ENCODE measurements around the gene GPR107. TPM values are rescaled to one million over a fixed set of nuclear protein-coding genes. Genes with fewer than 3 reads are reported as not detected.
A peak's percentile ranks its signal among the peaks of the same experiment; 100 is the strongest.

Gene GPR107
- total and polyA plus RNA-seq, 3 experiments from 2014 or later = 4.2 to 21.4 (median 21.3) TPM

DNA sequence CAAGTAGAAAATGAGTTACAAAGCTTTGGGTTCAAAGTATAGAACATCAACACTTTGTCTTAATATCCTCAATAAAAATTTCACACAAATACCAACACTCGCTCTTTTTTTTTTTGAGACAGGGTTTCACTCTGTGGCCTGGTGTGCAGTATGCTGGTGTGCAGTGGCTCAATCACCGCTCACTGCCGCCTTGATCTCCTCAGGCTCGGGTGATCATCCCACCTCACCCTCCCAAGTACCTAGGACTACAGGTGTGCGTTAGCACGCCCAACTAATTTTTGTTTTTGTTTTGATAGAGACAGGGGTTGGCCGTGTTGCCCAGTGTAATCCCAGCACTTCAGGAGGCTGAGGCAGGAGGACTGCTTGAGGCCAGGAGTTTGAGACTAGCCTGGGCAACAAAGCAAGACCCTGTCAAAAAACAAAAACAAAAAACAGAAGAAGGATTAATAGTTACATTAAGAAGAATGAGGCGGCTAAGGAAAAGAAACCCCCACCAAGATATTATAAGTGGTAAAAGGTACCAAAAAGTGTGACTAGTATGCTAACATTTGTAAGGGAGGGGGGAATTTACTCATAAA, 31.1 kb upstream of the GPR107 start:
- H3K4me3 Mint-ChIP-seq = peak overlapping the region; percentile 7 to 83 (median 54)
- H3K4me3 ChIP-seq (ENCODE audit: low read length) = no peak overlapping the region
- CTCF ChIA-PET = interaction anchor here (1.2 kb wide), 1 partner anchor 22 kb away, joined by 3 read pairs; no protein-coding TSS in a partner anchor
- H3K27ac ChIP-seq (ENCODE audit: low read depth, low read length) = no peak overlapping the region
- H3K36me3 ChIP-seq (ENCODE audit: insufficient read depth, low read length) = no peaks in the 10 kb centered on the region
- H3K9me3 ChIP-seq (ENCODE audit: low read length) = no peaks in the 10 kb centered on the region
- peaks cover 2 to 46% (median 4%) of the 10 kb centered on the region in 3 donors for H3K36me3 Mint-ChIP-seq
- peak in 1 of 5 donors; percentile 41 for DNase-seq
- H3K27ac Mint-ChIP-seq = peak overlapping the region; percentile 62 to 96 (median 88)
- peaks cover 0 to 1% of the 10 kb centered on the region in 2 donors for H3K27me3 Mint-ChIP-seq
- H3K4me1 Mint-ChIP-seq = peaks cover 83 to 95% (median 93%) of the 10 kb centered on the region in 3 donors
- no peaks in the 10 kb centered on the region for H3K27me3 ChIP-seq (ENCODE audit: insufficient read depth, low read length, poor library complexity, severe bottlenecking)
- POLR2A ChIA-PET = interaction anchor here (0.8 kb wide), 1 partner anchor 16 kb away, joined by 6 read pairs; no protein-coding TSS in a partner anchor
- H3K9me3 Mint-ChIP-seq = no peaks in the 10 kb centered on the region
- H3K4me1 ChIP-seq (ENCODE audit: insufficient read depth, low read length) = peaks cover 59% of the 10 kb centered on the region

- Mint-ChIP-seq H3K27me3 (peaks cover 0 to 1% of the 10 kb centered on the region in 2 donors), H3K4me3 (peak overlapping the region; percentile 21 to 66 (median 55)), H3K27ac (peak overlapping the region; percentile 62 to 96 (median 88)), H3K36me3 (peaks cover 6 to 49% (median 7%) of the 10 kb centered on the region in 3 donors), H3K4me1 (peaks cover 86 to 97% (median 95%) of the 10 kb centered on the region in 3 donors), H3K9me3 (no peaks in the 10 kb centered on the region)
- H3K9me3 ChIP-seq (ENCODE audit: low read length) = no peaks in the 10 kb centered on the region
- no peaks in the 10 kb centered on the region for H3K27me3 ChIP-seq (ENCODE audit: insufficient read depth, low read length, poor library complexity, severe bottlenecking)
- H3K27ac ChIP-seq (ENCODE audit: low read depth, low read length) = no peak overlapping the region
- peaks cover 65% of the 10 kb centered on the region for H3K4me1 ChIP-seq (ENCODE audit: insufficient read depth, low read length)
- ChIA-PET CTCF (interaction anchor here (1.2 kb wide), 1 partner anchor 23 kb away, joined by 3 read pairs; no protein-coding TSS in a partner anchor), POLR2A (interaction anchor here (0.8 kb wide), 1 partner anchor 16 kb away, joined by 6 read pairs; no protein-coding TSS in a partner anchor)
- no peaks in the 10 kb centered on the region for H3K36me3 ChIP-seq (ENCODE audit: insufficient read depth, low read length)
- DNase-seq = no peak
- H3K4me3 ChIP-seq (ENCODE audit: low read length) = no peak overlapping the region
Measured at GRCh38 chr9:130023144-130023787, 30.4 kb upstream of the GPR107 start.

GRCh38 chr9:130023994-130024596, 29.6 kb upstream of the GPR107 start:
- Mint-ChIP-seq H3K27me3 (peaks cover 0 to 1% of the 10 kb centered on the region in 2 donors), H3K27ac (peak overlapping the region; percentile 41 to 95 (median 82)), H3K9me3 (no peaks in the 10 kb centered on the region), H3K4me3 (peak overlapping the region in 6 of 7 donors; percentile 23 to 66 (median 54)), H3K36me3 (peaks cover 5 to 55% (median 7%) of the 10 kb centered on the region in 3 donors), H3K4me1 (peaks cover 92 to 99% (median 98%) of the 10 kb centered on the region in 3 donors)
- no peaks in the 10 kb centered on the region for H3K27me3 ChIP-seq (ENCODE audit: insufficient read depth, low read length, poor library complexity, severe bottlenecking)
- H3K27ac ChIP-seq (ENCODE audit: low read depth, low read length) = no peak overlapping the region
- H3K4me1 ChIP-seq (ENCODE audit: insufficient read depth, low read length) = peaks cover 74% of the 10 kb centered on the region
- CTCF ChIA-PET = no interaction called here
- POLR2A ChIA-PET = no interaction called here
- no peak for DNase-seq
- no peaks in the 10 kb centered on the region for H3K36me3 ChIP-seq (ENCODE audit: insufficient read depth, low read length)
- no peaks in the 10 kb centered on the region for H3K9me3 ChIP-seq (ENCODE audit: low read length)
- no peak overlapping the region for H3K4me3 ChIP-seq (ENCODE audit: low read length)

DNA sequence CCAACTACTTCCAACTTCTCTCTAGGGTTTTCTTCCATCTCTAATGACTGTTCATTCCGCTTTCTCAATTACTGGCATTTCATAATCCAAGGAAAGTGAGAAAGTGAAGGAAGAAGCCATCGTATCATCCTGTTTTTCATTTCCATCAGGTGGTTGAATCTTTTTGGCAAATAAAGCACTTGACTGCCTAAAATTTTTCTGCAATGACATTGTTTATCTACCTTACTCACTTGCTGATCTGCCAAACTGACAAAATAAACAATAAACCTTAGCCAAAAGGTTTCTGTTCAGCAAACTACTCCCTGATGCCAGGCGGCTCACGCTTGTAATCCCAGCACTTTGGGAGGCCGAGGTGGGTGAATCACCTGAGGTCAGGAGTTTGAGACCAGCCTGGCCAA, 29.1 kb upstream of the GPR107 start:
- Histone ChIP-seq H3K4me1 (ENCODE audit: insufficient read depth, low read length) (peaks cover 79% of the 10 kb centered on the region), H3K9me3 (ENCODE audit: low read length) (no peaks in the 10 kb centered on the region), H3K27me3 (ENCODE audit: insufficient read depth, low read length, poor library complexity, severe bottlenecking) (no peaks in the 10 kb centered on the region), H3K4me3 (ENCODE audit: low read length) (no peak overlapping the region), H3K27ac (ENCODE audit: low read depth, low read length) (no peak overlapping the region), H3K36me3 (ENCODE audit: insufficient read depth, low read length) (no peaks in the 10 kb centered on the region)
- Mint-ChIP-seq H3K4me3 (peak overlapping the region in 3 of 7 donors; percentile 6 to 29 (median 23)), H3K27ac (peak overlapping the region in 7 of 8 donors; percentile 17 to 95 (median 66)), H3K9me3 (no peaks in the 10 kb centered on the region), H3K27me3 (peaks cover 0 to 1% of the 10 kb centered on the region in 2 donors), H3K4me1 (peaks cover 93 to 99% (median 98%) of the 10 kb centered on the region in 3 donors), H3K36me3 (peaks cover 4 to 53% (median 7%) of the 10 kb centered on the region in 3 donors)
- ChIA-PET POLR2A (no interaction called here), CTCF (interaction anchor here (0.6 kb wide), 1 partner anchor 43 kb away, joined by 3 read pairs; no protein-coding TSS in a partner anchor)
- no peak for DNase-seq

- ChIA-PET POLR2A (no interaction called here), CTCF (interaction anchor here (1.1 to 1.2 kb wide), 3 partner anchors 12 to 141 kb away, joined by 3 to 4 read pairs (median 4); no protein-coding TSS in a partner anchor)
- Mint-ChIP-seq H3K4me1 (peaks cover 92 to 99% (median 98%) of the 10 kb centered on the region in 3 donors), H3K36me3 (peaks cover 4 to 40% (median 7%) of the 10 kb centered on the region in 3 donors), H3K27me3 (peaks cover 0 to 1% of the 10 kb centered on the region in 2 donors), H3K4me3 (peak overlapping the region in 6 of 7 donors; percentile 36 to 68 (median 49)), H3K9me3 (no peaks in the 10 kb centered on the region), H3K27ac (peak overlapping the region; percentile 71 to 98 (median 84))
- no peaks in the 10 kb centered on the region for H3K9me3 ChIP-seq (ENCODE audit: low read length)
- H3K4me1 ChIP-seq (ENCODE audit: insufficient read depth, low read length) = peaks cover 86% of the 10 kb centered on the region
- H3K36me3 ChIP-seq (ENCODE audit: insufficient read depth, low read length) = no peaks in the 10 kb centered on the region
- H3K4me3 ChIP-seq (ENCODE audit: low read length) = no peak overlapping the region
- DNase-seq = no peak
- H3K27ac ChIP-seq (ENCODE audit: low read depth, low read length) = no peak overlapping the region
- no peaks in the 10 kb centered on the region for H3K27me3 ChIP-seq (ENCODE audit: insufficient read depth, low read length, poor library complexity, severe bottlenecking)
Measured at GRCh38 chr9:130026583-130027340, 26.9 kb upstream of the GPR107 start.

DNA sequence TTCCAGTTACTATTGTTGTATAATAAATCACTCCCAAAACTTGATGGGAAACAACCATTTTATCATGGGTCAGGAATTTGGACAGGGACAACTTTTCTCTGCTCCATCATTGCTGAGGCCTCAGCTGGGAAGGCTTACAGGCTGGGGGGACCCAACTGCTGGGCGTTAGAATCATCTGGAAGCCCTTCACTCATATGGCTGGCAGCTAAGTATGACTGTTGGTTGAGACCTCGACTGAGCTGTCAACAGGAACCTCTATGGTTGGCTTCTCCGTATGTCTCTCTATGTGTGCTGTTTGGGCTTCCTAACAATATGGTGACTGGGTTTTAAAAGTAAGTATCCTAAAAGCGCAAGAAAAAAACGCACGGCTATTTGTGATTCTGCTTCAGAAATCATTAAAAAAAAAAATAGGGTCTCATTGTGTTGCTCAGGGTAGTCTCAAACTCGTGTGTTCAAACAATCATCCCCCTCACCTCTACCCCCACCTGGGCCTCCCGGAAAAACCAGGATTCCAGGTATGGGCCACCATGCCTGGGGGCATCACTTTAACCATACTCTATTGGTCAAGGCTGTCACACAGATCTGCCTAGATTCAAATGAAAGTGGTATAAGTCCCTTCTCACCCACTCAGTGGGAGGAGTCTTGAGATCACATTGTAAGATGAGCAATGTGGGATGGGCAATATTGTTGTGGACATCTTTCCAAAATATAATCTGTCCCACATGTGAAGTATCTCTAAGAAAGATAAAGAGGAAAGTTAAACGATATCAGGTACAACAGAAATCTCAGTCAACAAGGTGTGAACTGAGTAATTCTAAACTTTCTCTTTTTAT, 26.0 kb upstream of the GPR107 start:
- no peak overlapping the region for H3K4me3 ChIP-seq (ENCODE audit: low read length)
- ChIA-PET CTCF (interaction anchor here (1.3 to 1.7 kb wide), 2 partner anchors 11 to 65 kb away, joined by 3 to 4 read pairs; no protein-coding TSS in a partner anchor), POLR2A (interaction anchor here (0.7 to 2.3 kb wide), 3 partner anchors 12 to 34 kb away, joined by 3 to 15 read pairs (median 4); partner anchors contain the start of gene FNBP1)
- Mint-ChIP-seq H3K36me3 (peaks cover 4 to 38% (median 7%) of the 10 kb centered on the region in 3 donors), H3K4me1 (peaks cover 92 to 100% (median 100%) of the 10 kb centered on the region in 3 donors), H3K4me3 (peak overlapping the region; percentile 12 to 78 (median 68)), H3K27ac (peak overlapping the region; percentile 80 to 98 (median 94)), H3K9me3 (no peaks in the 10 kb centered on the region), H3K27me3 (peaks cover 0 to 1% of the 10 kb centered on the region in 2 donors)
- H3K9me3 ChIP-seq (ENCODE audit: low read length) = no peaks in the 10 kb centered on the region
- H3K36me3 ChIP-seq (ENCODE audit: insufficient read depth, low read length) = no peaks in the 10 kb centered on the region
- no peaks in the 10 kb centered on the region for H3K27me3 ChIP-seq (ENCODE audit: insufficient read depth, low read length, poor library complexity, severe bottlenecking)
- peaks cover 90% of the 10 kb centered on the region for H3K4me1 ChIP-seq (ENCODE audit: insufficient read depth, low read length)
- no peak for DNase-seq
- peak overlapping the region; percentile 21 for H3K27ac ChIP-seq (ENCODE audit: low read depth, low read length)

Data from CD8-positive, alpha-beta memory T cell (primary cell).